Measurements from ENCODE around the gene ETV4. TPM values are rescaled to one million over a fixed set of nuclear protein-coding genes. Genes with fewer than 3 reads are reported as not detected.

Gene ETV4
- polyA plus RNA-seq, 1 donor from 2014 or later: 0.61 TPM

- Histone ChIP-seq H3K4me2 (ENCODE audit: low read length) (no peak overlapping the region), H3K79me2 (replicated peaks; ENCODE audit: insufficient read depth, low read length) (no peaks in the 10 kb centered on the region), H3K9me3 (ENCODE audit: low read length) (no peaks in the 10 kb centered on the region), H2AFZ (ENCODE audit: low read depth, low read length) (no peak overlapping the region), H3K36me3 (ENCODE audit: insufficient read depth, low read length) (no peaks in the 10 kb centered on the region), H3K9me2 (ENCODE audit: insufficient read depth, low read length) (no peaks in the 10 kb centered on the region), H3K9ac (ENCODE audit: low read length) (no peak overlapping the region), H3K27me3 (ENCODE audit: insufficient read depth, low read depth, low read length) (no peaks in the 10 kb centered on the region), H4K20me1 (ENCODE audit: insufficient read depth) (no peaks in the 10 kb centered on the region), H3F3A (ENCODE audit: insufficient read depth, low read length, poor library complexity, severe bottlenecking) (no peaks in the 10 kb centered on the region), H3K27ac (ENCODE audit: low read length) (no peak overlapping the region), H3K4me3 (ENCODE audit: low read length) (no peak overlapping the region)
- TF ChIP-seq RAD21 (conservative IDR thresholded peaks at IDR 0.05): no peak
- TF ChIP-seq TAF1 (IDR thresholded peaks at IDR 0.05; ENCODE audit: low read depth): no peak
- no peak for TF ChIP-seq EZH2 (IDR thresholded peaks at IDR 0.05; ENCODE audit: borderline replicate concordance, insufficient read depth, low read length, poor library complexity, severe bottlenecking)
- TF ChIP-seq, protein P1, sequence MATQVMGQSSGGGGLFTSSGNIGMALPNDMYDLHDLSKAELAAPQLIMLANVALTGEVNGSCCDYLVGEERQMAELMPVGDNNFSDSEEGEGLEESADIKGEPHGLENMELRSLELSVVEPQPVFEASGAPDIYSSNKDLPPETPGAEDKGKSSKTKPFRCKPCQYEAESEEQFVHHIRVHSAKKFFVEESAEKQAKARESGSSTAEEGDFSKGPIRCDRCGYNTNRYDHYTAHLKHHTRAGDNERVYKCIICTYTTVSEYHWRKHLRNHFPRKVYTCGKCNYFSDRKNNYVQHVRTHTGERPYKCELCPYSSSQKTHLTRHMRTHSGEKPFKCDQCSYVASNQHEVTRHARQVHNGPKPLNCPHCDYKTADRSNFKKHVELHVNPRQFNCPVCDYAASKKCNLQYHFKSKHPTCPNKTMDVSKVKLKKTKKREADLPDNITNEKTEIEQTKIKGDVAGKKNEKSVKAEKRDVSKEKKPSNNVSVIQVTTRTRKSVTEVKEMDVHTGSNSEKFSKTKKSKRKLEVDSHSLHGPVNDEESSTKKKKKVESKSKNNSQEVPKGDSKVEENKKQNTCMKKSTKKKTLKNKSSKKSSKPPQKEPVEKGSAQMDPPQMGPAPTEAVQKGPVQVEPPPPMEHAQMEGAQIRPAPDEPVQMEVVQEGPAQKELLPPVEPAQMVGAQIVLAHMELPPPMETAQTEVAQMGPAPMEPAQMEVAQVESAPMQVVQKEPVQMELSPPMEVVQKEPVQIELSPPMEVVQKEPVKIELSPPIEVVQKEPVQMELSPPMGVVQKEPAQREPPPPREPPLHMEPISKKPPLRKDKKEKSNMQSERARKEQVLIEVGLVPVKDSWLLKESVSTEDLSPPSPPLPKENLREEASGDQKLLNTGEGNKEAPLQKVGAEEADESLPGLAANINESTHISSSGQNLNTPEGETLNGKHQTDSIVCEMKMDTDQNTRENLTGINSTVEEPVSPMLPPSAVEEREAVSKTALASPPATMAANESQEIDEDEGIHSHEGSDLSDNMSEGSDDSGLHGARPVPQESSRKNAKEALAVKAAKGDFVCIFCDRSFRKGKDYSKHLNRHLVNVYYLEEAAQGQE (IDR thresholded peaks at IDR 0.05; ENCODE audit: borderline replicate concordance): no peak
- TF ChIP-seq MXI1 (conservative IDR thresholded peaks at IDR 0.05; ENCODE audit: poor library complexity, severe bottlenecking): no peak
- TF ChIP-seq, protein P2, sequence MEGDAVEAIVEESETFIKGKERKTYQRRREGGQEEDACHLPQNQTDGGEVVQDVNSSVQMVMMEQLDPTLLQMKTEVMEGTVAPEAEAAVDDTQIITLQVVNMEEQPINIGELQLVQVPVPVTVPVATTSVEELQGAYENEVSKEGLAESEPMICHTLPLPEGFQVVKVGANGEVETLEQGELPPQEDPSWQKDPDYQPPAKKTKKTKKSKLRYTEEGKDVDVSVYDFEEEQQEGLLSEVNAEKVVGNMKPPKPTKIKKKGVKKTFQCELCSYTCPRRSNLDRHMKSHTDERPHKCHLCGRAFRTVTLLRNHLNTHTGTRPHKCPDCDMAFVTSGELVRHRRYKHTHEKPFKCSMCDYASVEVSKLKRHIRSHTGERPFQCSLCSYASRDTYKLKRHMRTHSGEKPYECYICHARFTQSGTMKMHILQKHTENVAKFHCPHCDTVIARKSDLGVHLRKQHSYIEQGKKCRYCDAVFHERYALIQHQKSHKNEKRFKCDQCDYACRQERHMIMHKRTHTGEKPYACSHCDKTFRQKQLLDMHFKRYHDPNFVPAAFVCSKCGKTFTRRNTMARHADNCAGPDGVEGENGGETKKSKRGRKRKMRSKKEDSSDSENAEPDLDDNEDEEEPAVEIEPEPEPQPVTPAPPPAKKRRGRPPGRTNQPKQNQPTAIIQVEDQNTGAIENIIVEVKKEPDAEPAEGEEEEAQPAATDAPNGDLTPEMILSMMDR (IDR thresholded peaks at IDR 0.05; ENCODE audit: poor library complexity, severe bottlenecking): no peak
- TF ChIP-seq SMC3 (conservative IDR thresholded peaks at IDR 0.05; ENCODE audit: poor library complexity): no peak
- TF ChIP-seq EP300 (conservative IDR thresholded peaks at IDR 0.05; ENCODE audit: poor library complexity, severe bottlenecking): no peak
- TF ChIP-seq POLR2AphosphoS5 (IDR thresholded peaks at IDR 0.05): no peak
Measured at GRCh38 chr17:43533699-43534098, 12.4 kb downstream of the ETV4 start.

- Histone ChIP-seq H3K36me3 (ENCODE audit: insufficient read depth, low read length) (no peaks in the 10 kb centered on the region), H3K9me2 (ENCODE audit: insufficient read depth, low read length) (no peaks in the 10 kb centered on the region), H3K79me2 (replicated peaks; ENCODE audit: insufficient read depth, low read length) (no peaks in the 10 kb centered on the region), H3K4me2 (ENCODE audit: low read length) (no peak overlapping the region), H2AFZ (ENCODE audit: low read depth, low read length) (no peak overlapping the region), H3K4me3 (ENCODE audit: low read length) (no peak overlapping the region), H3K9ac (ENCODE audit: low read length) (no peak overlapping the region), H3F3A (ENCODE audit: insufficient read depth, low read length, poor library complexity, severe bottlenecking) (no peaks in the 10 kb centered on the region), H3K9me3 (ENCODE audit: low read length) (no peaks in the 10 kb centered on the region), H4K20me1 (ENCODE audit: insufficient read depth) (no peaks in the 10 kb centered on the region), H3K27me3 (ENCODE audit: insufficient read depth, low read depth, low read length) (no peaks in the 10 kb centered on the region), H3K27ac (ENCODE audit: low read length) (no peak overlapping the region)
- TF ChIP-seq SMC3 (conservative IDR thresholded peaks at IDR 0.05; ENCODE audit: poor library complexity): no peak
- TF ChIP-seq MXI1 (conservative IDR thresholded peaks at IDR 0.05; ENCODE audit: poor library complexity, severe bottlenecking): no peak
- TF ChIP-seq RAD21 (conservative IDR thresholded peaks at IDR 0.05): no peak
- TF ChIP-seq EZH2 (IDR thresholded peaks at IDR 0.05; ENCODE audit: borderline replicate concordance, insufficient read depth, low read length, poor library complexity, severe bottlenecking): no peak
- TF ChIP-seq POLR2AphosphoS5 (IDR thresholded peaks at IDR 0.05): no peak
- TF ChIP-seq, protein P1 (IDR thresholded peaks at IDR 0.05; ENCODE audit: borderline replicate concordance): no peak
- TF ChIP-seq, protein P2 (IDR thresholded peaks at IDR 0.05; ENCODE audit: poor library complexity, severe bottlenecking): no peak
- TF ChIP-seq EP300 (conservative IDR thresholded peaks at IDR 0.05; ENCODE audit: poor library complexity, severe bottlenecking): no peak
- TF ChIP-seq TAF1 (IDR thresholded peaks at IDR 0.05; ENCODE audit: low read depth): no peak
Measured at GRCh38 chr17:43532581-43532980, 13.6 kb downstream of the ETV4 start.

All from neural cell (in vitro differentiated cells).